ENCODE results near the gene CYP24A1. TPM values are rescaled to one million over a fixed set of nuclear protein-coding genes. Genes with fewer than 3 reads are reported as not detected.

CYP24A1 gene
- total RNA-seq, 1 donor from 2014 or later = not detected

DNA sequence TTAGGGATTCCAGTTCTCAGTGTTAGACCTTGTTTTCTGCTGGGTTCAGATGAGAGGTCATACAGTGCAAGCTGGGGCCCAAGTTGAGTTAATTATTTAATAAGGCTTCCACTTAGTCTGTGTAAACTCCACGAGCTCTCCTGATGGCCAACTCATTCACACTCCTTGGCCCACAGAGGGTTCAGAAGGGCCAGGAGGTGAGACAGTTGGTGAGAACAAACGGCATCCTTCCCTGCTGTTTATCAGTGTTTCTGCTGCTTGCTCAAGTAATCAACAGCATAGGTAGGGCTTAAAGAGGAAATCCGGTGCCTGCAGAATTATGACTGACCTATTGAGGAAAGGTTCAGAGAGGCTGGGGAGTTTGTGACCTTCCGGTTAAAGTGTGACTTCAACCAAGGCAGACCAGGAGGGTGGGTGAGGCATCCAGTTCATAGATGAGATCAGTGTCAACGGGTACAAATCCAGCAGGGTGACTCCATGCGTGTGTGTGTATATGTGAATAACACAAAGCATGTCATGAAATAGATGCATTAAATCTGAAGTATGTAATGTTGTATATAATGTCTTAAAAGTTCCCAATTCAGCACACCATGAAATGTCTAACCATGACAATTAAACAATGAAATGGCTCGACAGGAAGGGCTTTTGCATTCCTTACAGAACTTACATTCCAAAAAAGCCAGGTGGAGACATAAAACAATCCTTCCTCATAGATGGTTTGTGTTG lies 66.0 kb downstream of the CYP24A1 start:
- ATAC-seq (ENCODE audit: poor library complexity) (no peak), DNase-seq (no peak)
- intact Hi-C loops (cut with DNase I) = no loop called here

DNA sequence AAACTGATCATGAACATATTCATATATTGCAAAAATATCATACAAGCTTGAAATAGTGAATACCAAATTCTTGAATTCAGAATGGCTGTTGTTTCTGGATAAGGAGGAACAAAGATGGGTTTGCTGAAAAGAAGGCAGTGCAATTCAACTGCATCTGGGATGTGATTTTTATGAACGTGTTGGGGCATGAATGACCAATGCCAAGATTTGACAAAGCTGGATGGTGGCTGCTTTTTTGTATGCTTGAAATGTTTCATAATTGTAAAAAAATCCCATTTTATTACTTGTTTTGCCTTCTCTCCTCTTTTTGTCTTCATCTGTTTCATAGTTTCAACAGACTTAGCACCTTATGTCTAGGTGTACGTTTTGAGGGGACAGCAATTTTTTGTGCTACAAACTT lies 66.6 kb downstream of the CYP24A1 start:
- no peak for ATAC-seq (ENCODE audit: poor library complexity)
- DNase-seq = no peak
- intact Hi-C loops (cut with DNase I) = no loop called here

DNA sequence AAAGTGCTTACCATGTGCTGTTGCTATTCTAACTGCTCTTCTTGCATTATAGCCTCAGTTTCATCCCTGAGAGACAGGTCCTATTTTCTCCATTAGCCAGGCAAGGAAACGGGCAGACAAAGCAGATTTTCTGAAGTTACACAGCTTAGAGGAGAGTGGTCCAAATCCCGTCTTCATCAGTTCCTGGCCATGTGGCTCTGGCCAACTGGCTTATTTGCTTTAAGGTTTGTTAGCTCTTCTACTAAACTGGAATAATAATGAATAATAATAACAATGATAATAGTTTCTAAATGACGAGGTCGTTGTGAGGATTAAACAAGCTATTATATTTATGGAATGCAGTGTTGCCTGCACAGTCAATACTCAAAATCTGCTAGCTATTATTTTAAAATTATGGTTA lies 67.6 kb downstream of the CYP24A1 start:
- DNase-seq = no peak
- intact Hi-C loops (cut with DNase I) = no loop called here
- no peak for ATAC-seq (ENCODE audit: poor library complexity)

DNA sequence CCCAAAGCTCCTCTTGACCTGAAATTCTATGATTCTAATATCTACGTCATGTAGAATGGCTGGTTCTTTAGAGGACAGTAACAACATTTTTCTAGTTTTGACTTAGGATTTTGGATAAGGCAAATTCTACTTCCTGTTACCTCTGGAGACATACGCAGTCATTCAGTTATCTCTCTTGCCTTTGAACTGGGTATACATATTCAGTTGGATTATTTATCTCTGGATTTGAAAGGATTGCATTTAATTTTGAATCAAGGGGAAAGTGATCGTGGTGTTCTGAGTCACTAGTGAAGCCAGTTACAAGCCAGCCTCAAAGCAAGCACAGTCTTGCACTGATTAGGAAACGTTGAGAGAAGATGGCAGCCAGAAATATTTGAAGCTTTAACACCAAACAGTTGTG lies 68.1 kb downstream of the CYP24A1 start:
- ATAC-seq (ENCODE audit: poor library complexity) (no peak), DNase-seq (no peak)
- intact Hi-C loops (cut with DNase I) = no loop called here

DNA sequence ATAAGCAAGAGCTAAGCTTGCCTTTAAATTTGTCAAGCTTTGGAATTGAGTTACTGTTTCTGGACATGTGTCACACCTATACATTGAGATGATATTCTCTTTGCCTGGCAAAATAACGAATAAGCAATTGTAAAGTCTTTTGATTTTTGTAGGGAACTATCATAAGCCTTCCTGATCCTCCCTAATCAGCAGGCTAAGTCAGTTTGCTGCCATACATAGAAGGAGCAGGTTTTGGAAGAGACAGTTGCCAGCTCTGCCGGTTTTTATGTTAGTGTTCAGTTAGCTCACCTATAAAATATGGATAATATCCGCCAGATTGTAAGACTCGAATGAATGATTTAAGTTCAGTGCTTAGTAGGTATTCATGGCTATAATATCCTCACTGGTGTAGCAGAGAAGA lies 69.0 kb downstream of the CYP24A1 start:
- ATAC-seq (ENCODE audit: poor library complexity) = no peak
- intact Hi-C loops (cut with DNase I) = no loop called here
- no peak for DNase-seq

DNA sequence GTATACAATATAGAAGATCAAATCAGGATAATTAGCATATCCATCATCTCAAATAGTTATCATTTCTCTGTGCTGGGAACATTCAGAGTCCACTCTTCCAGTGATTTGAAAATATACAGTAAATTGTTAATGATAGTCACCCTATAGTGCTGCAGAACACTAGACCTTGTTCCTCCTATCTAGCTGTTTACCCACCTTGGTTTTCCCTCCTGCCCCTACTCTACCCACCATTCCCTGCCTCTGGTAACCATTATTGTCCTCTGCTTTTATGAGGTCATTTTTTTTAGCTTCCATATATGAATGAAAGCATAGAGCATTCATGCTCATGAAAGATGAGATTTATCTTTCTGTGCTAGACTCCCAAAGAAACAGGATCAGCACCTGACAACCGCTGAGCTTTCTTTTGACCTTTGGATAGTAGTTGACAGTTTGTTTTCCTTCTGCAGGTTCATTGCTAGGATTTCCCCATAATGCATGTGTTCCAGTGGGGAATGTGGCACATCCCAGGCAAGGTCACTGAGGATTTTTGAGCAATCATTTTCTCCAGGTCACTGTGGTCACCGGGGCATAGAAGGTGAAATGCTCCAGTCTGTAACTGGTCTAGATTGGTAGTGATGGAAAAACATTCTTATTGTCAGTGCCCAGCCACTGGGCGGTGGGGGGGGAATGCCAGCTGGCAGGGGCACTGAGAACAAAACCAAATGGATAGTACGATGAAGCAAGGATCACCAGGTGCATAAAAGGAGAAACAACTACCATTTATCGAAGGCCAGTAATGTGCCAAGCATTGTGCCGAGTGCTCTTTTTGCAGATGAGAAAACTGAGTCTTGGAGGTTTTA lies 69.8 kb downstream of the CYP24A1 start:
- intact Hi-C loops (cut with DNase I) = no loop called here
- DNase-seq = no peak
- no peak for ATAC-seq (ENCODE audit: poor library complexity)

Other genes starting within 250 kb of the CYP24A1 start
- not detected for gene BCAS1, start 103.4 kb downstream of the CYP24A1 start, total RNA-seq
- gene PFDN4, start 34.1 kb upstream of the CYP24A1 start, total RNA-seq = 26.8 TPM